NK-92 (cell line): Measurements from ENCODE around the gene KLK14.

Experiments used
- DNase-seq: peaks from one replicate; lab custom pipeline; 2025; ENCODE audit not compliant: unreplicated experiment; lab: John Stamatoyannopoulos, UW

The KLK14 gene

GRCh38 chr19:51047031-51047335 lies 35.7 kb downstream of the KLK14 start:
- no peak for DNase-seq

DNA sequence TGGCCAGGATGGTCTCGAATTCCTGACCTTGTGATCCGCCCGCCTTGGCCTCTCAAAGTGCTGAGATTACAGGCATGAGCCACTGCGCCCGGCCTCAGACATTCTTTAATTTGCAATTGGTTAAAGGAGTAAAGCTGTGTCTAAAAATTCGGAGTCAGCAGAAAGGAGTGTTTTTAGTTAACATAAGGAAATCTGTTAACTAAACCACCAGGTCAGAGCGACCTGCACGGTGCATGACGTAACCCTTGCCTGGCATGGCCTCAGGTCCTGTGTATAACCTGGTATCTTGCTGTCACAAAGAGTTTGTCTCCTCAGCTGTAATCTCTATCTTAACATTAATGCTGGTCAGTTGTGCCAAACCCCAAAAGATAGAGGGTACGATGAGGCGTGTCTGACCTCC lies 38.4 kb downstream of the KLK14 start:
- no peak for DNase-seq

- no peak for DNase-seq
Measured at GRCh38 chr19:51043497-51043896, 39.2 kb downstream of the KLK14 start.

- no peak for DNase-seq
Measured at GRCh38 chr19:51040151-51040550, 42.5 kb downstream of the KLK14 start.

DNA sequence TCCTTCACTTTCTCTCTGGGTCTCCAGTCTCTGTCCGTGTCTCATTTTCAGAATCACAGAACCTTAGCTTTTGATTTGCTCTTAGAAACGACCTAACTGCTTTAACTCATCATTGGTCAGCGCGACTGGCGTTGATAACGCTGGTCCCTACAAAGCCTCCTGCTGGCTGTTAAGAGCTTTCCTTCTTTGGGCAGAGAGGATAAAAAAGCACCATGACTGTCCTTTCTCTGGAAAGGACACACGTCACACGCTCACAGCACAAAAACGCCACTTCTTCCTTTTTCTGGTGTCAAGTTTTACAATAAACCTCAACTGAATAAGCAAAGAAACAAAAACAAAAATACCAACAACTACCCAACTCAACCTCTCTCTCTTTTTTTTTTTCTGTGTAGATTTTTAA lies 46.2 kb downstream of the KLK14 start:
- no peak for DNase-seq

DNA sequence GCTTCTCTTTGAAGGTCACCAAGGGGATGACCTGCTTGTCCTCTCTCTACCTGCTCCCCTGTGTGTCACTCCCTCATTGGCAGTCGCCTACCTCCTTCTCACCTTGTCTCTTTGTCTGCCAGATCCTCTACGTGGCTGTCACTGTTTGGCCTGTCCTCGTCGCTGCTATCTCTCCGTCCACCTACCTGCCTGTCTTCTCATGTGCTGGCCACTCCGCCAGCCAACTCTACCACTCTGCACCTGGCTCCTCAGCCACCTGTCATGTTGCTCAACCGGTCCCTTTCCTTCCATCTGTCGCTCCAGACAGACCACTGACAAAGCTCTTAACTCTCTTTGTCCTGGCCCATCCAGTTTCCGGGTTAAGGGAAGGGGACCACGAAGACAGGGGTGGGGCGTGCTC lies 48.0 kb downstream of the KLK14 start, which contains the start of gene KLK12:
Gene KLK12, minus strand, starts transcription at position 299 of the 400 bp plus-strand sequence. CDS start 381 bp downstream, outside the sequence.
- no peak for DNase-seq

DNA sequence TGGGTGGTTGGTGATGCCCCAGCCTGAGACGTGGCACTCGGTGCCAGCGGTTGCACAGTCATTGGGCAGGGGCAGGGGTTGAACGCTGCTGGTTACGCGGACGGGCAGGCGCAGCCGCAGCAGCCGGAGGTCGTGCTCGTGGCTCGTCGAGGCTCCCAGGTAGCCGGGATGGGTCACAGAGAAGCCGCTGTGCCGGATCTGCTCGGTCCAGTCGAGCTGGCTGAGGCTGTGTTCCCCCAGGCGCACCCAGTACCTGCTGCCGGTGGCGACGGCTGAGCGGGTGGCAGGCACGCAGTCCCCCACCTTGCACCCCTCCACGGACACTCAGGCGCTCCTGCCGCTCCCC lies 50.8 kb downstream of the KLK14 start:
- DNase-seq, result no peak

DNA sequence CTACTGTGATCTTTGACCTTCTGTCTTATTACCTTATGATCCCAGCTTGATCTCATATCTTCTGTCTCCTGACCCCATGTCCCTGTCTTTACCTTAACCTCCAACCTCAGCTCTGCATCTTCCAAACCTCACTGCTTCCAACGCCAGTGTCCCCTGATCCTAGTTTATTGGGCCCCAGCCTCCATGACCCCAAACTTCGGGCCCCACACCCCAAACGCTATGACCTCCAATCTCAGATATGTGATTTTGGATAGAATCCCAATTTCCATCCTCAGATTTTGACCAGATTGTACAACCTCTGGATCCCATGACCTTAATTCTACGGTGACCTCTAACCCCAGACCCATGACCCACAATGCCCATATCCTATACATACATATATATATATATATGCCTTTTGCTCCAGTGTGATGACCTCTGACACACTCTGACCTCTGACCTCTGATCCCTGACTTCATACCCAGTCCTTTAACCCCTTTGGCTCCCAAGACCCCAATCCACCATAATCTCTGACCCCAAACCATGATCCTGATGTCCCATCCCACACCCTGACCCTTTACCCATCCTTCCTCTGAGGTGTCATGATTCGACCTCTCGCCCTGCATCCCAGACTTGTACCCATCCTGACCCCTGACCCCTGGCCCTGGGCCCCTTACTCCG lies 51.3 kb downstream of the KLK14 start:
- DNase-seq, result no peak

GRCh38 chr19:51030631-51031030 lies 52.1 kb downstream of the KLK14 start:
- no peak for DNase-seq

GRCh38 chr19:51029718-51030117 lies 53.0 kb downstream of the KLK14 start:
- no peak for DNase-seq
